K562 (cell line): Measurements from ENCODE around the gene GUK1. TPM values are rescaled to one million over a fixed set of nuclear protein-coding genes. Genes with fewer than 3 reads are reported as not detected.

Source experiments
- CUX1 ChIP-seq: fragments of 200-800 bp; sonication (Bioruptor generic); IDR thresholded peaks from 2 replicates; pipeline ENCODE4 v1.6.1; 2016; ENCODE audit warnings: missing genetic modification characterization, missing compliant biosample characterization
- E2F5 ChIP-seq: sonication (generic); formaldehyde crosslinking; IDR thresholded peaks from 2 replicates; pipeline ENCODE4 v1.8.0; 2022; ENCODE audit warnings: mild to moderate bottlenecking, missing genetic modification reagents
- GMEB1 ChIP-seq: fragments of 250-450 bp; sonication (Bioruptor Pico); IDR thresholded peaks from 2 replicates; pipeline ENCODE4 v1.4.0; 2020; ENCODE audit warnings: mild to moderate bottlenecking
- HDGF ChIP-seq: fragments of 450-650 bp; IDR thresholded peaks from 2 replicates; pipeline ENCODE4 v1.6.1; 2016
- KDM4B ChIP-seq, 2 experiments: fragments of 450-650 bp in 1 of 2; sonication (generic) in 1 of 2; IDR thresholded peaks; 2 replicates each; pipeline ENCODE4 v1.6.1; 2016 to 2017; ENCODE audit warnings: borderline replicate concordance in 2 of 2, antibody characterized with exemption in 1 of 2, low read depth in 1 of 2, mild to moderate bottlenecking in 1 of 2
- LARP7 ChIP-seq: fragments of 450-650 bp; IDR thresholded peaks from 2 replicates; pipeline ENCODE4 v1.6.1; 2016
- MTA1 ChIP-seq: fragments of 450-650 bp; IDR thresholded peaks from 2 replicates; pipeline ENCODE4 v1.6.1; 2017; ENCODE audit warnings: borderline replicate concordance
- MYBL2 ChIP-seq, 2 experiments: fragments of 450-650 bp in 1 of 2; sonication (generic) in 1 of 2; formaldehyde crosslinking in 1 of 2; IDR thresholded peaks; 2 replicates each; pipeline versions ENCODE4 v1.6.1 to v1.8.1; 2017 to 2022; ENCODE audit warnings: borderline replicate concordance in 1 of 2, inconsistent platforms in 1 of 2, low read depth in 1 of 2, mild to moderate bottlenecking in 1 of 2, missing genetic modification reagents in 1 of 2, moderate library complexity in 1 of 2
- NFE2 ChIP-seq: IDR thresholded peaks from 2 replicates; pipeline ENCODE4 v1.6.1; 2014; ENCODE audit warnings: antibody characterized with exemption, low read depth
- POLR2A ChIP-seq: fragments of 450-650 bp; conservative IDR thresholded peaks from 2 replicates; pipeline ENCODE4 v1.6.1; 2016
- SRSF1 ChIP-seq: fragments of 200-400 bp; formaldehyde crosslinking; IDR thresholded peaks from 2 replicates; pipeline ENCODE4 v1.6.1; 2017; ENCODE audit warnings: mild to moderate bottlenecking, low read depth, low read length, moderate library complexity
- THRA ChIP-seq: fragments of 450-650 bp; IDR thresholded peaks from 2 replicates; pipeline ENCODE4 v1.6.1; 2017; ENCODE audit warnings: mild to moderate bottlenecking, moderate library complexity
- ZNF165 ChIP-seq: fragments of 250-450 bp; sonication (Bioruptor Pico); IDR thresholded peaks from 2 replicates; pipeline ENCODE4 v1.4.0; 2020; ENCODE audit warnings: borderline replicate concordance
- ZNF398 ChIP-seq: fragments of 250-450 bp; sonication (Bioruptor Pico); IDR thresholded peaks from 2 replicates; pipeline ENCODE4 v1.8.0; 2021; ENCODE audit warnings: moderate library complexity, mild to moderate bottlenecking, inconsistent platforms
- ZNF551 ChIP-seq: fragments of 250-450 bp; sonication (Bioruptor Pico); IDR thresholded peaks from 2 replicates; pipeline ENCODE4 v1.5.0; 2021; ENCODE audit warnings: mild to moderate bottlenecking, moderate library complexity
- ZSCAN29 ChIP-seq: fragments of 450-650 bp; IDR thresholded peaks from 2 replicates; pipeline ENCODE4 v1.6.1; 2017
- polyA plus RNA-seq, 8 experiments: library from polyadenylated mRNA; depleted of rRNA in 4 of 8; stranded (reverse) in 5 of 8; unstranded in 3 of 8; fragments of >200 nt; fragmentation: Nextera tagmentation in 2 of 8; fragmentation: Illumina TruSeq in 1 of 8; extraction: Ambion mirVana in 2 of 8; extraction: Trizol in 1 of 8; gene quantifications; 2 replicates each; pipeline versions ENCODE4 v1.2.1 to v1.2.3, GENCODE V29; 2011 to 2014; ENCODE audit warnings: inconsistent platforms in 1 of 8, missing spikeins in 1 of 8
- total RNA-seq, 7 experiments: library from RNA; depleted of rRNA in 6 of 7; stranded (reverse); fragments of >200 nt in 6 of 7; fragmentation: Illumina TruSeq in 2 of 7; extraction: Trizol in 2 of 7; gene quantifications; 2 replicates each; pipeline versions ENCODE4 v1.2.1 to v1.2.3, GENCODE V29; 2011 to 2021; ENCODE audit warnings: low replicate concordance in 1 of 7

The GUK1 gene
- total and polyA plus RNA-seq, 9 of the 15 experiments (the other 6 are each of a cell fraction or from before 2014, with no cell fraction given): 7.0 to 331 (median 132) TPM

- TF ChIP-seq ZSCAN29 (no peak), LARP7 (0 out of 2 replicates have a peak, but pooled peaks have one; percentile 10), KDM4B (IDR thresholded peaks at IDR 0.05; ENCODE audit: borderline replicate concordance in 2 of 2, low read depth in 1 of 2) (no peak), HDGF (no peak), SRSF1 (no peak), ZNF398 (CRISPR knock-in tag) (no peak), MYBL2 (IDR thresholded peaks at IDR 0.05; ENCODE audit: low read depth) (no peak), MYBL2 (CRISPR knock-in tag; IDR thresholded peaks at IDR 0.05; ENCODE audit: borderline replicate concordance) (no peak), THRA (no peak), ZNF551 (CRISPR knock-in tag) (no peak), E2F5 (CRISPR knock-in tag) (no peak), MTA1 (no peak), CUX1 (no peak), GMEB1 (CRISPR knock-in tag) (no peak), NFE2 (no peak), ZNF165 (CRISPR knock-in tag) (no peak), POLR2A (peak; percentile 84)
Measured at GRCh38 chr1:228139406-228139930, 611 bp upstream of the GUK1 start (continued).
